GM23338 (cell line): ENCODE measurements around the gene MYRFL. TPM values are rescaled to one million over a fixed set of nuclear protein-coding genes. Genes with fewer than 3 reads are reported as not detected.

Source experiments
- JUNB ChIP-seq: IDR thresholded peaks from one replicate; pipeline ENCODE4 v1.6.1; 2016; ENCODE audit warnings: antibody characterized with exemption; ENCODE audit not compliant: unreplicated experiment
- POLR2AphosphoS5 ChIP-seq: IDR thresholded peaks from 2 replicates; pipeline ENCODE4 v1.6.1; 2016; ENCODE audit warnings: antibody characterized with exemption, low read depth
- polyA plus RNA-seq: library from polyadenylated mRNA; unstranded; fragments of >200 nt; fragmentation: Nextera tagmentation; extraction: Ambion mirVana; gene quantifications from 2 replicates; pipeline ENCODE4 v1.2.1, GENCODE V29; 2016
- total RNA-seq: library from RNA; depleted of rRNA; stranded (reverse); fragments of >200 nt; shearing (Covaris generic); gene quantifications from 2 replicates; pipeline ENCODE4 v1.2.3, GENCODE V29; 2014; rRNA removed

MYRFL gene
- total and polyA plus RNA-seq, 2 experiments from 2014 or later = 2.3 to 2.8 TPM

- no peak for TF ChIP-seq POLR2AphosphoS5
- no peak for TF ChIP-seq JUNB
Measured at GRCh38 chr12:70007687-70008086, 182.7 kb downstream of the MYRFL start (continued).

Other genes starting within 250 kb of the MYRFL start
- gene CCT2, start 239.8 kb upstream of the MYRFL start, total RNA-seq = 389 and 434 TPM in 2 replicates
- 778 and 865 TPM in 2 replicates for gene CCT2, start 239.8 kb upstream of the MYRFL start, polyA plus RNA-seq
- gene LRRC10, start 214.3 kb upstream of the MYRFL start, total RNA-seq = not detected in 2 replicates
- gene LRRC10, start 214.3 kb upstream of the MYRFL start, polyA plus RNA-seq = not detected in 2 replicates
- not detected in 2 replicates for gene BEST3, start 125.9 kb upstream of the MYRFL start, total RNA-seq
- gene BEST3, start 125.9 kb upstream of the MYRFL start, polyA plus RNA-seq = not detected in 2 replicates
- 30.8 and 48.6 TPM in 2 replicates for gene RAB3IP, start 86.4 kb upstream of the MYRFL start, total RNA-seq
- 42.8 and 48.6 TPM in 2 replicates for gene RAB3IP, start 86.4 kb upstream of the MYRFL start, polyA plus RNA-seq